Neural crest cell (in vitro differentiated cells): ENCODE results near the gene DOK6. TPM values are rescaled to one million over a fixed set of nuclear protein-coding genes. Genes with fewer than 3 reads are reported as not detected.

Experiments
- DNase-seq: peaks from one replicate; pipeline ENCODE4 v3.0.0; 2021; ENCODE audit warnings: low read depth, mixed read lengths, low spot score
- H3K27ac Mint-ChIP-seq: one replicate; pipeline ENCODE4 v1.8.0; 2021; ENCODE audit warnings: mild to moderate bottlenecking, mixed read lengths; ENCODE audit not compliant: unreplicated experiment
- H3K27me3 Mint-ChIP-seq: 2 replicates; pipeline ENCODE4 v1.8.0; 2021; ENCODE audit warnings: low read depth, mild to moderate bottlenecking, mixed read lengths
- H3K36me3 Mint-ChIP-seq: 2 replicates; pipeline ENCODE4 v1.8.0; 2021; ENCODE audit warnings: low read depth, mild to moderate bottlenecking, mixed read lengths
- H3K4me1 Mint-ChIP-seq: 2 replicates; pipeline ENCODE4 v1.8.0; 2021; ENCODE audit warnings: mixed read lengths
- H3K4me3 Mint-ChIP-seq: one replicate; pipeline ENCODE4 v1.8.0; 2021; ENCODE audit warnings: mild to moderate bottlenecking, mixed read lengths
- H3K9me3 Mint-ChIP-seq: 2 replicates; pipeline ENCODE4 v1.8.0; 2021; ENCODE audit warnings: mixed read lengths
- CTCF ChIP-seq: fragments of 200-600 bp; sonication (generic); conservative IDR thresholded peaks from 2 replicates; pipeline ENCODE4 v1.5.0; 2021; ENCODE audit warnings: antibody characterized with exemption, mild to moderate bottlenecking
- total RNA-seq: library from RNA; stranded (reverse); gene quantifications from 2 replicates; pipeline ENCODE4 v1.2.1, GENCODE V29; 2021

Gene DOK6
- total RNA-seq, 1 donor from 2014 or later: 3.6 TPM

GRCh38 chr18:69590150-69590549 lies 189.5 kb downstream of the DOK6 start:
- no peak overlapping the region for H3K4me3 Mint-ChIP-seq
- peaks cover 4% of the 10 kb centered on the region for H3K4me1 Mint-ChIP-seq
- no peak overlapping the region for H3K27ac Mint-ChIP-seq
- TF ChIP-seq CTCF: no peak
- no peak for DNase-seq
- H3K9me3 Mint-ChIP-seq: peaks cover 2% of the 10 kb centered on the region
- H3K27me3 Mint-ChIP-seq: no peaks in the 10 kb centered on the region
- no peaks in the 10 kb centered on the region for H3K36me3 Mint-ChIP-seq

GRCh38 chr18:69596345-69596744 lies 195.7 kb downstream of the DOK6 start:
- Mint-ChIP-seq H3K27me3 (no peaks in the 10 kb centered on the region), H3K4me3 (no peak overlapping the region), H3K27ac (no peak overlapping the region), H3K36me3 (no peaks in the 10 kb centered on the region), H3K4me1 (no peaks in the 10 kb centered on the region), H3K9me3 (peaks cover 14% of the 10 kb centered on the region)
- no peak for TF ChIP-seq CTCF
- no peak for DNase-seq

- no peaks in the 10 kb centered on the region for H3K36me3 Mint-ChIP-seq
- no peaks in the 10 kb centered on the region for H3K4me1 Mint-ChIP-seq
- H3K27ac Mint-ChIP-seq: no peak overlapping the region
- no peaks in the 10 kb centered on the region for H3K27me3 Mint-ChIP-seq
- peaks cover 14% of the 10 kb centered on the region for H3K9me3 Mint-ChIP-seq
- DNase-seq: no peak
- H3K4me3 Mint-ChIP-seq: no peak overlapping the region
- TF ChIP-seq CTCF: no peak
These were observed 196.9 kb downstream of the DOK6 start for GRCh38 chr18:69597561-69597960.

GRCh38 chr18:69599377-69599776 lies 198.7 kb downstream of the DOK6 start:
- DNase-seq: no peak
- H3K27me3 Mint-ChIP-seq: no peaks in the 10 kb centered on the region
- no peak overlapping the region for H3K27ac Mint-ChIP-seq
- no peaks in the 10 kb centered on the region for H3K36me3 Mint-ChIP-seq
- peaks cover 14% of the 10 kb centered on the region for H3K9me3 Mint-ChIP-seq
- H3K4me1 Mint-ChIP-seq: no peaks in the 10 kb centered on the region
- no peak overlapping the region for H3K4me3 Mint-ChIP-seq
- TF ChIP-seq CTCF: no peak

- no peak for TF ChIP-seq CTCF
- Mint-ChIP-seq H3K4me1 (no peaks in the 10 kb centered on the region), H3K27ac (no peak overlapping the region), H3K36me3 (no peaks in the 10 kb centered on the region), H3K4me3 (no peak overlapping the region), H3K27me3 (no peaks in the 10 kb centered on the region), H3K9me3 (no peaks in the 10 kb centered on the region)
- no peak for DNase-seq
These were observed 211.6 kb downstream of the DOK6 start for GRCh38 chr18:69612242-69612641.

- Mint-ChIP-seq H3K36me3 (no peaks in the 10 kb centered on the region), H3K9me3 (no peaks in the 10 kb centered on the region), H3K27me3 (no peaks in the 10 kb centered on the region), H3K4me1 (no peaks in the 10 kb centered on the region), H3K4me3 (no peak overlapping the region), H3K27ac (peak overlapping the region; percentile 57)
- no peak for TF ChIP-seq CTCF
- no peak for DNase-seq
These were observed 215.4 kb downstream of the DOK6 start for GRCh38 chr18:69616114-69616513.
